HepG2 (cell line): ENCODE data around the gene GPR37L1. TPM values are rescaled to one million over a fixed set of nuclear protein-coding genes. Genes with fewer than 3 reads are reported as not detected.

ENCODE experiments used
- ATAC-seq: fragments of 200-7000 bp; cut with Tn5 transposase; 3 replicates; pipeline ENCODE4 v1.9.1; 2020; ENCODE audit warnings: mild to moderate bottlenecking, moderate library complexity
- BruUV-seq: library from RNA; stranded (reverse); fragments of 400-500 nt; replicated peaks from 2 replicates; lab custom pipeline; 2021; lab: Mats Ljungman, UMichigan
- CTCF ChIA-PET: fragments of 300-600 bp; formaldehyde crosslinking; extraction: SDS; loops from one replicate; lab custom pipeline; 2021; ENCODE audit warnings: low total read pairs, inconsistent platforms, low intra/inter-chr PET ratio; lab: Yijun Ruan, JAX
- POLR2A ChIA-PET: fragments of 350-600 bp; sonication (Branson Sonifier 250); formaldehyde crosslinking; loops from one replicate; lab custom pipeline; 2020; ENCODE audit warnings: antibody characterized with exemption, inconsistent platforms; lab: Yijun Ruan, JAX
- DNase-seq: peaks from one replicate; pipeline ENCODE4 v3.0.0-alpha.2; 2015; ENCODE audit warnings: low spot score
- FAIRE-seq: peaks from 3 replicates; lab custom pipeline; 2011; peaks lifted over from hg19 to GRCh38; lab: Jason Lieb, UNC
- H2AFZ ChIP-seq: one replicate; pipeline ENCODE4 v1.6.1; 2011; ENCODE audit warnings: low read length, inconsistent platforms
- H3K27ac ChIP-seq: fragments of 300-600 bp; 3 replicates; pipeline ENCODE4 v1.8.0; 2011; ENCODE audit warnings: mixed run types, mild to moderate bottlenecking, mixed read lengths, low read length, inconsistent platforms; ENCODE audit not compliant: insufficient read depth; ENCODE audit errors: extremely low read length
- H3K27me3 ChIP-seq, 2 experiments: fragments of 200-600 bp in 1 of 2; 2 replicates in 1 of 2; 3 replicates in 1 of 2; pipeline versions ENCODE4 v1.6.0 to v1.8.0; 2011; ENCODE audit warnings: low read length in 2 of 2, mild to moderate bottlenecking in 2 of 2, moderate library complexity in 2 of 2, inconsistent platforms in 1 of 2; ENCODE audit not compliant: insufficient read depth in 2 of 2, control insufficient read depth in 1 of 2
- H3K36me3 ChIP-seq, 2 experiments: fragments of 200-600 bp in 1 of 2; replicated peaks in 1 of 2; 2 replicates in 1 of 2; 3 replicates in 1 of 2; pipeline versions ENCODE4 v1.5.1 to v1.8.0; 2011; ENCODE audit warnings: low read length in 2 of 2, inconsistent platforms in 1 of 2; ENCODE audit not compliant: insufficient read depth in 2 of 2, control insufficient read depth in 1 of 2
- H3K4me1 ChIP-seq: 2 replicates; pipeline ENCODE4 v1.5.1; 2012; ENCODE audit warnings: low read length, inconsistent platforms; ENCODE audit not compliant: insufficient read depth
- H3K4me2 ChIP-seq: 2 replicates; pipeline ENCODE4 v1.6.0; 2011; ENCODE audit warnings: low read depth, low read length, inconsistent platforms
- H3K4me3 ChIP-seq, 3 experiments: fragments of 200-600 bp in 1 of 3; sonication (generic), shearing (Covaris generic) in 1 of 3; replicated peaks in 1 of 3; 2 replicates each; pipeline ENCODE4 v1.5.1; 2011 to 2016; ENCODE audit warnings: low read length in 3 of 3, inconsistent platforms in 2 of 3, low read depth in 2 of 3, mild to moderate bottlenecking in 2 of 3, control low read depth in 1 of 3, mixed read lengths in 1 of 3; ENCODE audit not compliant: insufficient read depth in 1 of 3
- H3K79me2 ChIP-seq: one replicate; pipeline ENCODE4 v1.6.1; 2011; ENCODE audit warnings: low read length, inconsistent platforms; ENCODE audit not compliant: insufficient read depth
- H3K9ac ChIP-seq: 2 replicates; pipeline ENCODE4 v1.6.0; 2011; ENCODE audit warnings: mild to moderate bottlenecking, low read depth, low read length, inconsistent platforms; ENCODE audit not compliant: insufficient read depth
- H3K9me3 ChIP-seq: 2 replicates; pipeline ENCODE4 v1.5.1; 2012; ENCODE audit warnings: mild to moderate bottlenecking, low read length
- H4K20me1 ChIP-seq: 2 replicates; pipeline ENCODE4 v1.6.0; 2011; ENCODE audit warnings: inconsistent platforms, mild to moderate bottlenecking, low read length, moderate library complexity; ENCODE audit not compliant: insufficient read depth
- JUN ChIP-seq: sonication (generic); formaldehyde crosslinking; IDR thresholded peaks from 2 replicates; pipeline ENCODE4 v1.4.0; 2020; ENCODE audit warnings: mild to moderate bottlenecking, missing genetic modification reagents
- NCOA1 ChIP-seq: sonication (generic); formaldehyde crosslinking; IDR thresholded peaks from 2 replicates; pipeline ENCODE4 v1.9.0; 2021; ENCODE audit warnings: missing genetic modification reagents
- ZBTB20 ChIP-seq: sonication (generic); formaldehyde crosslinking; IDR thresholded peaks from 2 replicates; pipeline ENCODE4 v1.8.1; 2023; ENCODE audit warnings: missing genetic modification reagents, low read depth, mild to moderate bottlenecking, borderline replicate concordance
- ZNF280B ChIP-seq: sonication (generic); formaldehyde crosslinking; IDR thresholded peaks from 2 replicates; pipeline ENCODE4 v1.5.0; 2020; ENCODE audit warnings: missing genetic modification reagents, mild to moderate bottlenecking, borderline replicate concordance
- ZNF629 ChIP-seq: sonication (generic); formaldehyde crosslinking; conservative IDR thresholded peaks from 2 replicates; pipeline ENCODE4 v1.5.0; 2020; ENCODE audit warnings: missing genetic modification reagents
- ZNF788 ChIP-seq: sonication (generic); formaldehyde crosslinking; IDR thresholded peaks from 2 replicates; pipeline ENCODE4 v1.5.0; 2020; ENCODE audit warnings: mild to moderate bottlenecking, missing genetic modification reagents, borderline replicate concordance
- WGBS: methylation state at CpG from one replicate; pipeline ENCODE4 v1.1.6; 2017; ENCODE audit warnings: low lambda C conversion rate; 5-methylcytosine and 5-hydroxymethylcytosine counted together
- in situ Hi-C: cut with HindIII; loops from 2 replicates; pipeline ENCODE4 v1.10.0; 2017; ENCODE audit warnings: low pct_unique_long_range_greater_than_20kb; ENCODE audit not compliant: extremely low pct_ligation_motif_present
- intact Hi-C: fragments of 100-400 bp; cut with micrococcal nuclease; formaldehyde crosslinking; loops from one replicate; pipeline ENCODE4 v1.10.0; 2022; ENCODE audit not compliant: unreplicated experiment
- polyA plus RNA-seq, 8 experiments: library from polyadenylated mRNA; depleted of rRNA in 3 of 8; stranded (reverse) in 7 of 8; unstranded in 1 of 8; fragments of >200 nt; fragmentation: Illumina TruSeq in 4 of 8; extraction: Trizol in 4 of 8; gene quantifications; 2 replicates each; pipeline versions ENCODE4 v1.2.1 to v1.2.3, GENCODE V29; 2011 to 2016; ENCODE audit warnings: low read depth in 4 of 8, missing spikeins in 1 of 8, mixed read lengths in 1 of 8; ENCODE audit not compliant: insufficient read depth in 1 of 8
- total RNA-seq, 5 experiments: library from RNA; depleted of rRNA; stranded (reverse); fragments of >200 nt; fragmentation: Illumina TruSeq; extraction: Trizol; gene quantifications; 2 replicates each; pipeline ENCODE4 v1.2.3, GENCODE V29; 2016; ENCODE audit warnings: low read depth in 1 of 5

Gene GPR37L1
- total and polyA plus RNA-seq, 2 of the 13 experiments (the other 11 are each of a cell fraction or from before 2014, with no cell fraction given), result 0.13 TPM; not detected in 1

- POLR2A ChIA-PET, result no interaction called here
- intact Hi-C loops (no loop called here), in situ Hi-C loops (no loop called here)
- FAIRE-seq (no peak), DNase-seq (no peak), ATAC-seq (no peak)
- H2AFZ ChIP-seq, result no peak overlapping the region
- no peak overlapping the region for H3K4me2 ChIP-seq
- no peak overlapping the region for H3K4me3 ChIP-seq
- BruUV-seq, result no TSS peak
- H3K9ac ChIP-seq, result no peak overlapping the region
- WGBS, result 32% methylated on average over 4 of the region's 4 CpGs
- peaks cover 12% of the 10 kb centered on the region for H3K4me1 ChIP-seq
- H3K27ac ChIP-seq, result no peak overlapping the region
- H3K79me2 ChIP-seq, result no peaks in the 10 kb centered on the region
- H3K27me3 ChIP-seq, result peaks cover 3 to 38% of the 10 kb centered on the region in 2 experiments; a peak in 4 of 5 replicates
- H3K9me3 ChIP-seq, result no peaks in the 10 kb centered on the region
- TF ChIP-seq ZNF788, result no peak
- no peak for TF ChIP-seq ZNF280B (CRISPR knock-in tag)
- no peaks in the 10 kb centered on the region for H4K20me1 ChIP-seq
- CTCF ChIA-PET, result no interaction called here
- H3K36me3 ChIP-seq, result no peaks in the 10 kb centered on the region
Measured at GRCh38 chr1:202153284-202153683, 30.6 kb downstream of the GPR37L1 start.

GRCh38 chr1:202154148-202154765 is 31.5 kb downstream of the GPR37L1 start:
- WGBS, result 56% methylated on average over 8 of the region's 10 CpGs
- ATAC-seq (no peak), DNase-seq (no peak), FAIRE-seq (no peak)
- Histone ChIP-seq H3K79me2 (no peaks in the 10 kb centered on the region), H3K27ac (no peak overlapping the region), H3K36me3 (no peaks in the 10 kb centered on the region), H3K9ac (no peak overlapping the region), H4K20me1 (no peaks in the 10 kb centered on the region), H3K27me3 (peaks cover 3 to 37% of the 10 kb centered on the region in 2 experiments; a peak in 3 of 5 replicates), H3K4me3 (no peak overlapping the region), H2AFZ (no peak overlapping the region), H3K4me2 (no peak overlapping the region), H3K4me1 (peaks cover 12% of the 10 kb centered on the region), H3K9me3 (no peaks in the 10 kb centered on the region)
- no TSS peak for BruUV-seq
- ChIA-PET CTCF (no interaction called here), POLR2A (no interaction called here)
- in situ Hi-C loops, result no loop called here
- intact Hi-C loops, result no loop called here
- TF ChIP-seq JUN (CRISPR knock-in tag), result no peak
- no peak for TF ChIP-seq ZBTB20
- TF ChIP-seq ZNF629 (CRISPR knock-in tag), result peak; percentile 66
- no peak for TF ChIP-seq NCOA1 (CRISPR knock-in tag)
